NCI-H345 treated with DMSO at 0.1 percent for 48 hours (cell line): ENCODE results near the gene TCF25.
"Not testable (repeated sequence)": the region's sequence is repeated elsewhere in the genome, so short reads cannot be mapped to it uniquely, and the experiment has no call there.

ENCODE experiments used
- DNase-seq: peaks from one replicate; lab custom pipeline; 2025; ENCODE audit not compliant: unreplicated experiment; lab: John Stamatoyannopoulos, UW

TCF25 gene

GRCh38 chr16:89904606-89905510, 31.5 kb downstream of the TCF25 start:
- no peak for DNase-seq

DNA sequence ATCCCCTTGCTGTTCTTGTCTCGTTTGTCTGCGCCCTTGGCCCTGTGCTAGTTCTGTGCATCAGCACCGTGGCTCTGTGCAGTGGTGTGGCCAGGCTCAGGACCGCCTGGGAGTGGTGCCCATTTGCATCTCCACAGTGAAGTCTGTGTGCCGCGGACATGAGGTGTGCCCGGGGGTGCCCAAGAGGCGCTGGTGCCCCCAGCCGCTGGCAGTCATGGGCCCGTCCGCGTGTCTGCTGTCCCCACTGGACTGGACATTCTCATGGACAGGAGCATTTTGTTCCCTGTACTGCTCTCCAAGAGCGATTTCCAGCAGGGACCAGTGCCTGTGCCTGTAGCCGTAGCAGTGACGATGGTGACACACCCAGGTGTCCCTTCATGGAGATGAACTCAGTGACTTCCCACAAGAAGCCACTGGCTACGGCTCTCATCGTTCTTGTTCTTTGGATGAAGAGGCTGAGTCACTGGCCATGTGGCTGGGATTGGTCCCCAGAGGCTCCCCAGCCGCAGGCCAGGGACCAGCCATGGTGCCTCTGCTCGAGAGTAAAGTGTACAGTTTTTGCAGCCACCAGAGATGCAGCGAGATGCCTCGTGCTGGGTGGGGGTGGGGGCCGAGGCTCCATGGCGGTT, 32.2 kb downstream of the TCF25 start:
- no peak for DNase-seq

GRCh38 chr16:89906140-89907025, 33.0 kb downstream of the TCF25 start:
- DNase-seq, result no peak

GRCh38 chr16:89907055-89907814, 33.8 kb downstream of the TCF25 start:
- DNase-seq, result no peak

GRCh38 chr16:89908236-89908635, 34.8 kb downstream of the TCF25 start:
- no peak for DNase-seq

GRCh38 chr16:89909777-89910716, 36.7 kb downstream of the TCF25 start:
- no peak for DNase-seq

- no peak for DNase-seq
These were observed 37.4 kb downstream of the TCF25 start for GRCh38 chr16:89910717-89911354.

- DNase-seq, result no peak
These were observed 38.0 kb downstream of the TCF25 start for GRCh38 chr16:89911375-89911774.

GRCh38 chr16:89912143-89912542, 38.8 kb downstream of the TCF25 start:
- no peak for DNase-seq

DNA sequence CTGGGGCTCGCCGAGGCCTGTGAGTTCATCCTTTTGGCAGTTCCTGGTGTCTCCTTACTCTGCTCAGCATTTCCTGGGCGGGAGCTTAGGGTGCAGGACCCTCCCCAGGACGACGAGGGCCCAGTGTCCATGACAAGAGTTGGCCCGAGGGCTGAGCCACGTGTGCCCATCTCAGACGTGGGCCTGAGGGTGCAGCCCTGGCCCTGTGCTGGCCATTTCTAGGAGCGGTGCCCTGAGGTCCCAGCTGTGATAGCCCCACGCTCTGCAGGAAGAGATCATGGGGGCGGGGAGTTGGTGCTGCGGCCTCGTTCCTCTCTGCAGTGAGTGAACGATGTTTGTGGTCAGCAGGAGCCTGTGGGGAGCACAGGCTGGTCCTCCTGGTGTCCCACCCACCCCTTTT, 39.2 kb downstream of the TCF25 start:
- no peak for DNase-seq

- no peak for DNase-seq
These were observed 40.3 kb downstream of the TCF25 start for GRCh38 chr16:89913408-89914387.

- not testable (repeated sequence) for DNase-seq
These were observed 41.4 kb downstream of the TCF25 start for GRCh38 chr16:89914642-89915285.

DNA sequence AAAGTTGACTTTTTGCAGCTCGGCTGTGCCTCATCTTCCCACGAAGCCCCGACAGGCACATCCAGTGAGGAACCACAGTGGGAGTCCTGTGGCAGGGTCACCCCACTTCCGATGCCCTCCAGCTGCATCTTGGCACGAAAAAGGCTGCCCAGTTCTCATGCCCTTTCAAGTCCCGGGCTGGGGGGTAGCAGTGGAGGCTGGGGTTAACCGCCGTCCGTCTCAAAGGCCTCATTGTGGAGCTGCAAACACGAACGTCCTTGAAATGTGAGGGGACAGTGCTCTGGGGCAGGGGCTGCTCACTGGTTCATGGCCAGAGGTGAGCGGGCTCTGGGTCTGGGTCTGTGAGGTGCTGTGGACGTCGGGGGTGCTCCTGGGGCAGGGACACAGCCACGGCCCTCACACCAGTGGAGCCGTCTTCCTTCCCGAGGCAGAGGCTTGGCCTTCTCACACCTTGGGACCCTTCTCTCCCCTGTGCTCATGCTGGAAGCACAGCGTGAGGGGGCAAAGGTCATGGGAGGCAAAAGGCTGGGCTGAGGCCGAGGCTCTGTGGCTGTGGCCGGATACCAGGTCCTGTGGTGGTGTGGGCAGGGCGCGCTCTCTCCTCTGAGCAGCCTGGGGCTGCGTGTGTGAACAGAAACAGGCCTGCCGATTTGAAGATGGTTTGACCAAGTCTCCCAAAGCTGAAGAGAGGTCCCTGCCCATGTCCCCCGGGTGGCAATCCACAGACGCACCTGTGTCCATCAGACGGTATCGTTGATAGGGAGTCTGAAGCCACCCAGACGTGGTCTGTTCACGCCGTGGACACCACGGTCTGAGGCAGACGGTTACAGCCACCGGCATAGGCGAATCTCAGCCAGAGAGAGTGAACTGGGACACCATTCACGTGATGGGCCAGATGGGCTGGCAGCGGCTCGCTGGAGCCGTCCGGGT, 42.2 kb downstream of the TCF25 start:
- DNase-seq, result no peak

DNA sequence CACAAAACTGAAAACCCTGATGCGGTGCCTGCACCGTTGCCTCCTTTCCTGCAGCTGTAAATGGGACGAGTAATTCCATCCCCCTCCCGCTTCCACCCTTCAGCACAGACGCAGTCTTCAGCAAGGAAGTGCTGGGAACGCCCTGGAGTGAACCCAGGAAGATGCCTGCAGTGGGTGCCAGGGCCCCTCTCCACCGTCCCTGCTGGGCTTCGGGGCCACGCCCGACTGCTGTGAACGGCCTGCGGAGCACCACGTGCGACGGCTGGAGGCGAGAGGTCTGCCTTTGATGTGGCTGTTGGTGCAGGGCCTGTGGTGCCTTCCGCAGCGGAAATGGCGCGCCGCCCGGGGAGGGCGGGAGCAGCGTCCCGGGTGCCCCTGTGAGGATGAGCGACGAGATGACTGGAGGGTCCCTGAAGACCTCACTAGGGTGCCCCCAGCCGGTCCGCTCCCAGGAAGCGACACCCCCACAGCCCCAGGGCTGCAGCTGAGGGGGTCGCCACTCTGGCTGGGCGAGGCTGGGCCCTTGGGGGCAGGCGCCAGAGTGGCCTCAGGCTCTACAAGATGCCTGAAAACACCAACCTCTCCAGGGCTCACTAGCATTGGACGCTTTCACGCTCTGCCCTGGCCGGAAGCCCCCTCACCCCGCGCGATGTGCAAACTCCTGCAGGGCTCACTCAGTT, 44.5 kb downstream of the TCF25 start:
- DNase-seq, result no peak

DNA sequence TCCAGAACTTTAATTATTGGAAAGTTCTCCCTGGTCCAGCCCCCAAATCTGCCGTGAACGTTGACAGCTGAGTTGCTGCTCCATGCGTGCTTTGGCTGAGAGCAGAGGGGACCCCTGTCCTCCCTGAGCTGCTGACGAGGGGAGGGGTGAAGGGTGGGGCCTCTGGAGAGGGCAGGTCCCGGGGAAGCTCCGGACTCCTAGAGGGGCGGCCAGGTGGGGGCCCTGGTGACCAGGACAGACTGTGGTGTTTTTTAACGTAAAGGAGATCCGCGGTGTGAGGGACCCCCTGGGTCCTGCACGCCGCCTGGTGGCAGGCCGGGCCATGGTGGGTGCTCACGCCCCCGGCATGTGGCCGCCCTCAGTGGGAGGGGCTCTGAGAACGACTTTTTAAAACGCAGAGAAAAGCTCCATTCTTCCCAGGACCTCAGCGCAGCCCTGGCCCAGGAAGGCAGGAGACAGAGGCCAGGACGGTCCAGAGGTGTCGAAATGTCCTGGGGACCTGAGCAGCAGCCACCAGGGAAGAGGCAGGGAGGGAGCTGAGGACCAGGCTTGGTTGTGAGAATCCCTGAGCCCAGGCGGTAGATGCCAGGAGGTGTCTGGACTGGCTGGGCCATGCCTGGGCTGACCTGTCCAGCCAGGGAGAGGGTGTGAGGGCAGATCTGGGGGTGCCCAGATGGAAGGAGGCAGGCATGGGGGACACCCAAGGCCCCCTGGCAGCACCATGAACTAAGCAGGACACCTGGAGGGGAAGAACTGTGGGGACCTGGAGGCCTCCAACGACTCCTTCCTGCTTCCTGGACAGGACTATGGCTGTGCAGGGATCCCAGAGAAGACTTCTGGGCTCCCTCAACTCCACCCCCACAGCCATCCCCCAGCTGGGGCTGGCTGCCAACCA, 45.3 kb downstream of the TCF25 start, which contains the start of gene MC1R:
MC1R (plus strand) TSS at position 410 of the 895 bp plus-strand sequence; CDS start at position 807, 397 bp downstream.
- DNase-seq, result no peak
